Mesenchymal stem cell (in vitro differentiated cells and primary cell): ENCODE data around the gene EFCAB13.

Experiments
- DNase-seq: peaks from one replicate; pipeline ENCODE4 v3.0.0-alpha.2; 2013
- H2AFZ ChIP-seq: one replicate; pipeline ENCODE4 v1.6.1; 2013; ENCODE audit warnings: low read depth, mild to moderate bottlenecking, control low read depth, inconsistent platforms, low read length, moderate library complexity
- H2AK5ac ChIP-seq: 2 replicates; pipeline ENCODE4 v1.6.1; 2013; ENCODE audit warnings: low read length, moderate library complexity, mild to moderate bottlenecking, inconsistent platforms; ENCODE audit not compliant: severe bottlenecking
- H2BK120ac ChIP-seq: one replicate; pipeline ENCODE4 v1.6.1; 2013; ENCODE audit warnings: low read depth, mild to moderate bottlenecking, inconsistent platforms, low read length, moderate library complexity
- H2BK12ac ChIP-seq, 2 experiments: one replicate each; pipeline ENCODE4 v1.6.1; 2013; ENCODE audit warnings: inconsistent platforms in 2 of 2, low read length in 2 of 2, mild to moderate bottlenecking in 2 of 2, moderate library complexity in 2 of 2, control low read depth in 1 of 2
- H2BK15ac ChIP-seq: one replicate; pipeline ENCODE4 v1.6.1; 2013; ENCODE audit warnings: mild to moderate bottlenecking, low read depth, inconsistent platforms; ENCODE audit not compliant: poor library complexity, severe bottlenecking
- H2BK5ac ChIP-seq: 2 replicates; pipeline ENCODE4 v1.6.1; 2013; ENCODE audit warnings: low read depth, mild to moderate bottlenecking, low read length, control low read depth, inconsistent platforms; ENCODE audit not compliant: poor library complexity, severe bottlenecking
- H3K14ac ChIP-seq, 2 experiments: one replicate each; pipeline ENCODE4 v1.6.1; 2013; ENCODE audit warnings: inconsistent platforms in 2 of 2, low read length in 2 of 2, control low read depth in 1 of 2, mild to moderate bottlenecking in 1 of 2, moderate library complexity in 1 of 2
- H3K18ac ChIP-seq, 2 experiments: one replicate each; pipeline ENCODE4 v1.6.1; 2013; ENCODE audit warnings: inconsistent platforms in 2 of 2, low read length in 2 of 2, control low read depth in 1 of 2, low read depth in 1 of 2, mild to moderate bottlenecking in 1 of 2
- H3K23ac ChIP-seq, 2 experiments: one replicate each; pipeline ENCODE4 v1.6.1; 2013; ENCODE audit warnings: inconsistent platforms in 2 of 2, low read length in 2 of 2, mild to moderate bottlenecking in 2 of 2, moderate library complexity in 2 of 2, control low read depth in 1 of 2
- H3K27ac ChIP-seq: 2 replicates; pipeline ENCODE4 v1.5.1; 2013; ENCODE audit warnings: mild to moderate bottlenecking, moderate library complexity, low read length, control low read depth, inconsistent platforms; ENCODE audit not compliant: poor library complexity, severe bottlenecking
- H3K27me3 ChIP-seq, 2 experiments: 2 replicates each; pipeline versions ENCODE4 v1.6.1 to v1.7.0; 2013; ENCODE audit warnings: low read length in 2 of 2, mild to moderate bottlenecking in 2 of 2, moderate library complexity in 2 of 2, control low read depth in 1 of 2, inconsistent platforms in 1 of 2; ENCODE audit not compliant: control insufficient read depth in 1 of 2, insufficient read depth in 1 of 2
- H3K36me3 ChIP-seq, 2 experiments: 2 replicates each; pipeline versions ENCODE4 v1.6.1 to v1.7.0; 2013; ENCODE audit warnings: low read length in 2 of 2, control low read depth in 1 of 2, inconsistent platforms in 1 of 2, low read depth in 1 of 2, mild to moderate bottlenecking in 1 of 2; ENCODE audit not compliant: insufficient read depth in 2 of 2, control insufficient read depth in 1 of 2
- H3K4ac ChIP-seq, 2 experiments: one replicate each; pipeline ENCODE4 v1.6.1; 2013; ENCODE audit warnings: inconsistent platforms in 2 of 2, low read length in 2 of 2, mild to moderate bottlenecking in 2 of 2, moderate library complexity in 2 of 2, control low read depth in 1 of 2, low read depth in 1 of 2
- H3K4me1 ChIP-seq: 2 replicates; pipeline ENCODE4 v1.6.1; 2013; ENCODE audit warnings: low read depth, low read length, control low read depth; ENCODE audit not compliant: control insufficient read depth, insufficient read depth
- H3K4me2 ChIP-seq: 2 replicates; pipeline ENCODE4 v1.6.1; 2013; ENCODE audit warnings: low read length, mild to moderate bottlenecking, inconsistent platforms; ENCODE audit not compliant: poor library complexity, severe bottlenecking
- H3K4me3 ChIP-seq, 2 experiments: 2 replicates each; pipeline versions ENCODE4 v1.5.1 to v1.7.0; 2013; ENCODE audit warnings: low read length in 2 of 2, mild to moderate bottlenecking in 2 of 2, control low read depth in 1 of 2, low read depth in 1 of 2; ENCODE audit not compliant: insufficient read depth in 1 of 2
- H3K79me1 ChIP-seq: replicated peaks from 2 replicates; pipeline ENCODE4 v1.6.1; 2013; ENCODE audit warnings: mild to moderate bottlenecking, control low read depth, low read length, inconsistent platforms; ENCODE audit not compliant: poor library complexity, severe bottlenecking
- H3K9ac ChIP-seq: 2 replicates; pipeline ENCODE4 v1.7.0; 2013; ENCODE audit warnings: mild to moderate bottlenecking, low read length, moderate library complexity
- H3K9me3 ChIP-seq: 2 replicates; pipeline ENCODE4 v1.7.0; 2013; ENCODE audit warnings: mild to moderate bottlenecking, low read length; ENCODE audit not compliant: control insufficient read depth
- H4K8ac ChIP-seq: one replicate; pipeline ENCODE4 v1.6.1; 2013; ENCODE audit warnings: inconsistent platforms, mild to moderate bottlenecking, low read length, moderate library complexity
- H4K91ac ChIP-seq: one replicate; pipeline ENCODE4 v1.6.1; 2013; ENCODE audit warnings: mild to moderate bottlenecking, low read length, inconsistent platforms
- WGBS: methylation state at CpG from one replicate; pipeline ENCODE4 v1.1.7; 2013; ENCODE audit warnings: mixed read lengths; 5-methylcytosine and 5-hydroxymethylcytosine counted together

Gene EFCAB13

DNA sequence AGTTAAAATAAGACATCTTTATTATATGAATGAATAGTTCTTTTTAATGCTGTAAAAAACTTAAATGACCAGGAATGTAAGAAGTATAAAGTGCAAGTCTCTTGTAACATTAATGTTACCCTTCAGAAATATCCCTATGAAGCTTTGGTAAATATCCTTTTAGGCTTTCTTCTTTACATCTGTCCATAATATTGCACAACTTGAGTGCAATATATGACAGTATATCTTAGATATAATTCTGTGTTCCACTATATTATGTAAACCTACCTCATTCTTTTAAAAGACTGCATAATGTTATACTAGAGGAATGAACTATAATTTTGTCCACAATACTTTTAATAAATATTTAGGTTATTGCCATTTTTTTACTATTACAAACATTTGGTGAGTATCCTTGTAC, 81.1 kb downstream of the EFCAB13 start:
- H3K9me3 ChIP-seq: no peaks in the 10 kb centered on the region

DNA sequence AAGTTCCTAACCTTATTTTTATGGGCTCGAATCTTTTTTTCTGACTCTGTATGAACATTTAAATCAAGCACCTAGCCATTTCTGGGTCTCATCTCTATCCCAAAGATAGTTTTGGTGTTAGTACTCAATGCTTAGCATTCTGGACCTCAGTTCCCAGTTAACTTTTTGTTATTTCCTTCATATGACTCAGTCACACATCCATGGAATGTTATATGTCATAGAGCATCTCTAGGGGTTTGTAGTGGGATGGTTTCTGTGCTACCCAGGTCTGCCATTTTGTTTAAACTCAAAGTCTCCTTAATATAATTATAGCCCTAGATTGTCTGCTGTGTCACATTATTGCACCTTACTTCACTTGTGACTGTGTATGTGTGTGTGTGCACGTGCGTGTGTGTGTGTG, 90.1 kb downstream of the EFCAB13 start:
- H3K9me3 ChIP-seq: no peaks in the 10 kb centered on the region
- 100% methylated on average over 1 of the region's 3 CpGs for WGBS
- H3K14ac ChIP-seq: no peak overlapping the region
- H4K8ac ChIP-seq: no peak overlapping the region
- H3K36me3 ChIP-seq: peaks cover 0 to 49% of the 10 kb centered on the region in 2 experiments
- no peak overlapping the region for H3K4me2 ChIP-seq
- no peak for DNase-seq
- no peak overlapping the region for H3K4me3 ChIP-seq
- H3K27me3 ChIP-seq: no peaks in the 10 kb centered on the region
- H3K4me1 ChIP-seq: no peaks in the 10 kb centered on the region
- H2AK5ac ChIP-seq: no peak overlapping the region
- no peak overlapping the region for H3K27ac ChIP-seq
- no peak overlapping the region for H3K9ac ChIP-seq
- no peak overlapping the region for H2BK15ac ChIP-seq
- H3K23ac ChIP-seq: no peak overlapping the region
- H2BK12ac ChIP-seq: no peak overlapping the region
- H2BK5ac ChIP-seq: no peak overlapping the region
- H3K4ac ChIP-seq: no peak overlapping the region
- H3K79me1 ChIP-seq: no peaks in the 10 kb centered on the region
- no peak overlapping the region for H3K18ac ChIP-seq
- H4K91ac ChIP-seq: no peak overlapping the region
- no peak overlapping the region for H2BK120ac ChIP-seq
- no peak overlapping the region for H2AFZ ChIP-seq

More for the DNA sequence above, 81.1 kb downstream of the EFCAB13 start:
- no peaks in the 10 kb centered on the region for H3K79me1 ChIP-seq
- no peak overlapping the region for H4K91ac ChIP-seq
- no peak overlapping the region for H3K18ac ChIP-seq
- H2AFZ ChIP-seq: no peak overlapping the region
- H3K4me3 ChIP-seq: no peak overlapping the region
- no peak overlapping the region for H3K27ac ChIP-seq
- H3K36me3 ChIP-seq: peaks cover 0 to 33% of the 10 kb centered on the region in 2 experiments
- no peak overlapping the region for H3K4me2 ChIP-seq
- DNase-seq: no peak
- no peak overlapping the region for H2BK120ac ChIP-seq
- no peak overlapping the region for H2BK15ac ChIP-seq
- H3K14ac ChIP-seq: no peak overlapping the region
- H3K4me1 ChIP-seq: no peaks in the 10 kb centered on the region
- H2BK12ac ChIP-seq: no peak overlapping the region
- H3K27me3 ChIP-seq: no peaks in the 10 kb centered on the region
- no peak overlapping the region for H2BK5ac ChIP-seq
- H3K9ac ChIP-seq: no peak overlapping the region
- no peak overlapping the region for H2AK5ac ChIP-seq
- no peak overlapping the region for H3K23ac ChIP-seq
- H3K4ac ChIP-seq: no peak overlapping the region
- no peak overlapping the region for H4K8ac ChIP-seq

DNA sequence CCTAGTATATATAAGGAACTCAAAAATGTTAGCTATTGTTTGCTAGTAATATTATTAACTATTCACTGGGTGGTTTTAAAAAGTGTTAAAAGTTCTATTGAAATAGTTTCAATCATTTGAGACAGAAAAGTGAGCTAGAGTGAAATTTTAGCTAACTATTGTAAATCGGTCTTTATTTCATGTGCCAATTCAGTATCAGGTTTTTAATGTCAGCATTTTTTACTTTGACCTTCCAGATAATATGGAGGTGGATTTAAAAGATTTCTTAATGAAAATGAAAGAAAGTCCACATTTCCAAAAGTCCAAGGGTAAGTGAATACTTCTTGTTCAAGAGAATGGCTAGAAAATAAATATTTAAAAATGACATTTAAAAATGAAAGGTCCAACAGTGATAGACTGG, 90.9 kb downstream of the EFCAB13 start:
- H3K4me1 ChIP-seq: no peaks in the 10 kb centered on the region
- no peak overlapping the region for H2BK120ac ChIP-seq
- no peak overlapping the region for H3K14ac ChIP-seq

DNA sequence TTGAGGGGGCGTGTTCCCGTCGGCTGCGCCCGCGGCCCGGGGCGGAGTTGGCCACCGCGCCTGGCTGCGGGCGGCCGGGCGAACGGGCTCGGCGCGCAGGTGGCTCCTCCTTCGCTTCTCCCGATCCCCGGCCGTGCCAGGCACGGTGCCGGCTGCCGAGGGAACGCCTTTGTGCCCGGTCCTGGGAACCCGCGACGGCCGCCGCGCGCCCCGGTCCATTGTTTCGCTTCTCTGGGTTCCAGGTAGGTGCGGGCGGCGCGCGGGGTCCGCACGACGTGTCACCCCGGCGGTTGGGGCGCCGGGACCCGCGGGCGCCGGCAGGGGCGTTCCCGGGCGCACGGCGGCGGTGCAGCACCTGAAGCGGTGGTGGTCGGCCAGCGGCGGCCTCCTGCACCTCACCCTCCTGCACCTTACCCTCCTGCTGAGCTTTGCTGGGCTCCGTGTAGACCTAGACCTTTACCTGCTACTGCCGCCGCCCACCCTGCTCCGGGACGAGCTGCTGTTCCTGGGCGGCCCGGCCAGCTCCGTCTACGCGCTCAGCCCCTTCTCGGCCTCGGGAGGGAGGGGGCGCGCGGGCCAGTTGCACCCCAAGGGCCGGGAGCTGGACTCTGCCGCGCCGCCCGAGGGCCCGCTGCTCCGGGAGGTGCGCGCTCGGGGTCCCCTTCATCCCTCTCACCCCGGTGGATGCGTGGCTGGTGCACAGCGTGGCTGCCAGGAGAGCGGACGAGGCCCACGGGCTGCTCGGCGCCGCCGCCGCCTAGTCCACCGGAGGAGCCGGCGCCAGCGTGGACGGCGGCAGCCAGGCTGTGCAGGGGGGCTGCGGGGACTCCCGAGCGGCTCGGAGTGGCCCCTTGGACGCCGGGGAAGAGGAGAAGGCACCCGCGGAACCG, 99.9 kb downstream of the EFCAB13 start:
- no peak overlapping the region for H2AK5ac ChIP-seq
- H3K18ac ChIP-seq: no peak overlapping the region
- 7% methylated on average over 109 of the region's 113 CpGs for WGBS
- H2BK120ac ChIP-seq: no peak overlapping the region
- peak overlapping the region in 1 of 2 experiments; percentile 44 for H3K14ac ChIP-seq
- H3K4me2 ChIP-seq: peak overlapping the region; percentile 92
- peak overlapping the region; percentile 38 for H3K9ac ChIP-seq
- peaks cover 0 to 4% of the 10 kb centered on the region in 2 experiments for H3K36me3 ChIP-seq
- no peaks in the 10 kb centered on the region for H3K9me3 ChIP-seq
- H4K8ac ChIP-seq: no peak overlapping the region
- H3K27me3 ChIP-seq: no peaks in the 10 kb centered on the region
- H2BK12ac ChIP-seq: peak overlapping the region in 1 of 2 experiments; percentile 18
- no peak overlapping the region for H4K91ac ChIP-seq
- no peak overlapping the region for H3K4ac ChIP-seq
- H2BK5ac ChIP-seq: no peak overlapping the region
- H3K23ac ChIP-seq: peak overlapping the region in 1 of 2 experiments; percentile 72
- no peaks in the 10 kb centered on the region for H3K79me1 ChIP-seq
- H2AFZ ChIP-seq: peak overlapping the region; percentile 46
- H3K4me3 ChIP-seq: peak overlapping the region; percentile 62 to 71
- peaks cover 9% of the 10 kb centered on the region for H3K4me1 ChIP-seq
- H3K27ac ChIP-seq: no peak overlapping the region
- DNase-seq: peak; percentile 3
- no peak overlapping the region for H2BK15ac ChIP-seq

More for the DNA sequence above, 90.9 kb downstream of the EFCAB13 start:
- peaks cover 0 to 44% of the 10 kb centered on the region in 2 experiments for H3K36me3 ChIP-seq
- no peak overlapping the region for H2BK5ac ChIP-seq
- H3K79me1 ChIP-seq: no peaks in the 10 kb centered on the region
- H4K8ac ChIP-seq: no peak overlapping the region
- H3K27ac ChIP-seq: no peak overlapping the region
- H3K4me2 ChIP-seq: no peak overlapping the region
- H2AK5ac ChIP-seq: no peak overlapping the region
- no peak overlapping the region for H3K4ac ChIP-seq
- no peaks in the 10 kb centered on the region for H3K27me3 ChIP-seq
- no peak for DNase-seq
- no peak overlapping the region for H3K4me3 ChIP-seq
- no peaks in the 10 kb centered on the region for H3K9me3 ChIP-seq
- H3K18ac ChIP-seq: no peak overlapping the region
- 100% methylated on average over 1 of the region's 1 CpG for WGBS
- no peak overlapping the region for H3K23ac ChIP-seq
- no peak overlapping the region for H2BK12ac ChIP-seq
- no peak overlapping the region for H3K9ac ChIP-seq
- H2AFZ ChIP-seq: no peak overlapping the region
- no peak overlapping the region for H2BK15ac ChIP-seq
- H4K91ac ChIP-seq: no peak overlapping the region
